Choroid plexus epithelial cell (primary cell): ENCODE measurements around the gene EEFSEC.
A peak's percentile ranks its signal among the peaks of the same experiment; 100 is the strongest.

ENCODE experiments used
- DNase-seq: peaks from one replicate; pipeline ENCODE4 v3.0.0-alpha.2; 2010; ENCODE audit warnings: low read depth
- H3K4me3 ChIP-seq: 2 replicates; pipeline ENCODE4 v1.5.1; 2011; ENCODE audit warnings: low read depth, mild to moderate bottlenecking, control low read depth, low read length, moderate library complexity
- CTCF ChIP-seq: conservative IDR thresholded peaks from 2 replicates; pipeline ENCODE4 v1.5.1; 2011; ENCODE audit warnings: low read depth, mild to moderate bottlenecking, control low read depth, inconsistent platforms, low read length, moderate library complexity

EEFSEC gene

GRCh38 chr3:128240232-128240631 lies 87.0 kb downstream of the EEFSEC start:
- no peak for TF ChIP-seq CTCF

GRCh38 chr3:128241741-128242140 lies 88.5 kb downstream of the EEFSEC start:
- no peak for DNase-seq
- TF ChIP-seq CTCF: no peak
- no peak overlapping the region for H3K4me3 ChIP-seq

More at GRCh38 chr3:128240232-128240631, 87.0 kb downstream of the EEFSEC start:
- DNase-seq: no peak
- no peak overlapping the region for H3K4me3 ChIP-seq

- no peak for TF ChIP-seq CTCF
- DNase-seq: peak; percentile 15
- no peak overlapping the region for H3K4me3 ChIP-seq
Observed at GRCh38 chr3:128242818-128243601, 89.7 kb downstream of the EEFSEC start.

- no peak for DNase-seq
- no peak overlapping the region for H3K4me3 ChIP-seq
- no peak for TF ChIP-seq CTCF
Observed at GRCh38 chr3:128243602-128244504, 90.6 kb downstream of the EEFSEC start.

GRCh38 chr3:128245460-128245859 lies 92.2 kb downstream of the EEFSEC start:
- no peak for TF ChIP-seq CTCF
- H3K4me3 ChIP-seq: no peak overlapping the region
- no peak for DNase-seq

- DNase-seq: no peak
- no peak overlapping the region for H3K4me3 ChIP-seq
- no peak for TF ChIP-seq CTCF
Observed at GRCh38 chr3:128247666-128248409, 94.6 kb downstream of the EEFSEC start.
